ENCODE data around the gene CBFA2T2. TPM values are rescaled to one million over a fixed set of nuclear protein-coding genes. Genes with fewer than 3 reads are reported as not detected.
"Not testable (repeated sequence)": the region's sequence is repeated elsewhere in the genome, so short reads cannot be mapped to it uniquely, and the experiment has no call there.

Gene CBFA2T2
- total RNA-seq, 8 experiments from 2014 or later: 4.1 to 24.5 (median 12.5) TPM

- H3K27ac ChIP-seq; in situ Hi-C loops (cut with MboI; ENCODE audit: low pct_unique_long_range_greater_than_20kb in 2 of 9, low sequenced_read_pairs in 9 of 9, unreplicated experiment in 9 of 9); ATAC-seq (replicated peaks in 6 of 8); H3K4me3 ChIP-seq: not testable (repeated sequence)
- H3K4me1 ChIP-seq (replicated peaks in 1 of 2): peaks cover 5 to 11% of the 10 kb centered on the region in 2 donors
- 93 to 100% (median 100%) methylated on average over 1 to 5 of the region's 6 CpGs; no CpG with 5 or more reads in 6 of the 10 experiments for WGBS, 10 experiments
These were observed 6.9 kb downstream of the CBFA2T2 start for GRCh38 chr20:33496776-33497175.

- in situ Hi-C loops (cut with MboI; ENCODE audit: low pct_unique_long_range_greater_than_20kb in 2 of 9, low sequenced_read_pairs in 9 of 9, unreplicated experiment in 9 of 9): no loop called here
- Histone ChIP-seq H3K4me3 (no peak overlapping the region), H3K4me1 (replicated peaks in 1 of 2) (peaks cover 5 to 11% of the 10 kb centered on the region in 2 donors), H3K27ac (no peak overlapping the region)
- ATAC-seq (replicated peaks in 6 of 8): no peak
- 0 to 97% (median 90%) methylated on average over 1 to 3 of the region's 3 CpGs; no CpG with 5 or more reads in 1 of the 10 experiments for WGBS, 10 experiments
These were observed 9.5 kb downstream of the CBFA2T2 start for GRCh38 chr20:33499355-33499754.

GRCh38 chr20:33501000-33501399 is 11.1 kb downstream of the CBFA2T2 start:
- Histone ChIP-seq H3K4me1 (replicated peaks in 1 of 2) (peaks cover 5 to 11% of the 10 kb centered on the region in 2 donors), H3K4me3 (no peak overlapping the region), H3K27ac (no peak overlapping the region)
- no peak for ATAC-seq (replicated peaks in 6 of 8)
- in situ Hi-C loops (cut with MboI; ENCODE audit: low pct_unique_long_range_greater_than_20kb in 2 of 9, low sequenced_read_pairs in 9 of 9, unreplicated experiment in 9 of 9): no loop called here
- 5 to 77% (median 40%) methylated on average over 2 of the region's 2 CpGs; no CpG with 5 or more reads in 1 of the 10 experiments for WGBS, 10 experiments

- no peak for ATAC-seq (replicated peaks in 6 of 8)
- in situ Hi-C loops (cut with MboI; ENCODE audit: low pct_unique_long_range_greater_than_20kb in 2 of 9, low sequenced_read_pairs in 9 of 9, unreplicated experiment in 9 of 9): no loop called here
- H3K27ac ChIP-seq: no peak overlapping the region
- 92 to 100% (median 98%) methylated on average over 3 to 6 of the region's 6 CpGs; no CpG with 5 or more reads in 2 of the 10 experiments for WGBS, 10 experiments
- peaks cover 4 to 16% of the 10 kb centered on the region in 2 donors for H3K4me1 ChIP-seq (replicated peaks in 1 of 2)
- no peak overlapping the region for H3K4me3 ChIP-seq
These were observed 13.7 kb downstream of the CBFA2T2 start for GRCh38 chr20:33503564-33503963.

GRCh38 chr20:33506576-33506975 is 16.7 kb downstream of the CBFA2T2 start:
- in situ Hi-C loops (cut with MboI; ENCODE audit: low pct_unique_long_range_greater_than_20kb in 2 of 9, low sequenced_read_pairs in 9 of 9, unreplicated experiment in 9 of 9): no loop called here
- whole genome bisulfite sequencing, 10 experiments: 0 to 100% (median 78%) methylated on average over 1 to 2 of the region's 2 CpGs
- H3K4me1 ChIP-seq (replicated peaks in 1 of 2): peaks cover 0 to 5% of the 10 kb centered on the region in 2 donors
- H3K4me3 ChIP-seq: no peak overlapping the region
- H3K27ac ChIP-seq: no peak overlapping the region
- ATAC-seq (replicated peaks in 6 of 8): no peak

- in situ Hi-C loops (cut with MboI; ENCODE audit: low pct_unique_long_range_greater_than_20kb in 2 of 9, low sequenced_read_pairs in 9 of 9, unreplicated experiment in 9 of 9): no loop called here
- Histone ChIP-seq H3K4me1 (replicated peaks in 1 of 2) (peaks cover 0 to 5% of the 10 kb centered on the region in 2 donors), H3K4me3 (no peak overlapping the region), H3K27ac (no peak overlapping the region)
- ATAC-seq (replicated peaks in 6 of 8): no peak
- whole genome bisulfite sequencing, 10 experiments: 76 to 100% (median 95%) methylated on average over 1 to 3 of the region's 3 CpGs
These were observed 17.6 kb downstream of the CBFA2T2 start for GRCh38 chr20:33507461-33507860.

GRCh38 chr20:33508015-33508414 is 18.1 kb downstream of the CBFA2T2 start:
- WGBS, 10 experiments: 83 to 100% (median 100%) methylated on average over 1 to 5 of the region's 7 CpGs; no CpG with 5 or more reads in 2 of the 10 experiments
- H3K27ac ChIP-seq; in situ Hi-C loops (cut with MboI; ENCODE audit: low pct_unique_long_range_greater_than_20kb in 2 of 9, low sequenced_read_pairs in 9 of 9, unreplicated experiment in 9 of 9); H3K4me1 ChIP-seq (replicated peaks in 1 of 2); H3K4me3 ChIP-seq; ATAC-seq (replicated peaks in 6 of 8): not testable (repeated sequence)

- 83 to 100% (median 96%) methylated on average over 2 to 3 of the region's 3 CpGs; no CpG with 5 or more reads in 4 of the 10 experiments for WGBS, 10 experiments
- in situ Hi-C loops (cut with MboI; ENCODE audit: low pct_unique_long_range_greater_than_20kb in 2 of 9, low sequenced_read_pairs in 9 of 9, unreplicated experiment in 9 of 9); ATAC-seq (replicated peaks in 6 of 8): not testable (repeated sequence)
These were observed 19.2 kb downstream of the CBFA2T2 start for GRCh38 chr20:33509057-33509456.

GRCh38 chr20:33511876-33512275 is 22.0 kb downstream of the CBFA2T2 start:
- H3K4me1 ChIP-seq (replicated peaks in 1 of 2); H3K4me3 ChIP-seq; H3K27ac ChIP-seq; ATAC-seq (replicated peaks in 6 of 8); in situ Hi-C loops (cut with MboI; ENCODE audit: low pct_unique_long_range_greater_than_20kb in 2 of 9, low sequenced_read_pairs in 9 of 9, unreplicated experiment in 9 of 9): not testable (repeated sequence)
- WGBS, 10 experiments: 80 to 100% (median 100%) methylated on average over 2 to 13 of the region's 13 CpGs; no CpG with 5 or more reads in 3 of the 10 experiments

More at GRCh38 chr20:33509057-33509456, 19.2 kb downstream of the CBFA2T2 start:
- H3K4me3 ChIP-seq; H3K27ac ChIP-seq; H3K4me1 ChIP-seq (replicated peaks in 1 of 2): not testable (repeated sequence)

- in situ Hi-C loops (cut with MboI; ENCODE audit: low pct_unique_long_range_greater_than_20kb in 2 of 9, low sequenced_read_pairs in 9 of 9, unreplicated experiment in 9 of 9): no loop called here
- Histone ChIP-seq H3K4me3 (no peak overlapping the region), H3K27ac (no peak overlapping the region), H3K4me1 (replicated peaks in 1 of 2) (no peaks in the 10 kb centered on the region)
- 64 to 96% (median 91%) methylated on average over 2 to 10 of the region's 11 CpGs for WGBS, 10 experiments
- no peak for ATAC-seq (replicated peaks in 6 of 8)
These were observed 25.8 kb downstream of the CBFA2T2 start for GRCh38 chr20:33515569-33516216.

GRCh38 chr20:33516882-33517281 is 27.0 kb downstream of the CBFA2T2 start:
- no peak overlapping the region for H3K27ac ChIP-seq
- ATAC-seq (replicated peaks in 6 of 8): peak in 3 of 8 experiments; percentile 37 to 95 (median 55)
- WGBS, 10 experiments: 10 to 86% (median 80%) methylated on average over 1 of the region's 1 CpG; no CpG with 5 or more reads in 5 of the 10 experiments
- peaks cover 0 to 3% of the 10 kb centered on the region in 2 donors for H3K4me1 ChIP-seq (replicated peaks in 1 of 2)
- in situ Hi-C loops (cut with MboI; ENCODE audit: low pct_unique_long_range_greater_than_20kb in 2 of 9, low sequenced_read_pairs in 9 of 9, unreplicated experiment in 9 of 9): no loop called here
- no peak overlapping the region for H3K4me3 ChIP-seq

- peak in 5 of 8 experiments; percentile 34 to 92 (median 47) for ATAC-seq (replicated peaks in 6 of 8)
- no peak overlapping the region for H3K27ac ChIP-seq
- 55 to 100% (median 74%) methylated on average over 1 to 5 of the region's 5 CpGs; no CpG with 5 or more reads in 2 of the 10 experiments for WGBS, 10 experiments
These were observed 28.2 kb downstream of the CBFA2T2 start for GRCh38 chr20:33518071-33518470.

GRCh38 chr20:33521461-33521860 is 31.6 kb downstream of the CBFA2T2 start:
- ATAC-seq (replicated peaks in 6 of 8): no peak
- WGBS, 10 experiments: 70 to 100% (median 80%) methylated on average over 1 of the region's 1 CpG; no CpG with 5 or more reads in 4 of the 10 experiments
- in situ Hi-C loops (cut with MboI; ENCODE audit: low pct_unique_long_range_greater_than_20kb in 2 of 9, low sequenced_read_pairs in 9 of 9, unreplicated experiment in 9 of 9): no loop called here
- Histone ChIP-seq H3K4me3 (no peak overlapping the region), H3K27ac (no peak overlapping the region), H3K4me1 (replicated peaks in 1 of 2) (peaks cover 0 to 3% of the 10 kb centered on the region in 2 donors)

More at GRCh38 chr20:33518071-33518470, 28.2 kb downstream of the CBFA2T2 start:
- Histone ChIP-seq H3K4me1 (replicated peaks in 1 of 2) (peaks cover 0 to 3% of the 10 kb centered on the region in 2 donors), H3K4me3 (no peak overlapping the region)
- in situ Hi-C loops (cut with MboI; ENCODE audit: low pct_unique_long_range_greater_than_20kb in 2 of 9, low sequenced_read_pairs in 9 of 9, unreplicated experiment in 9 of 9): no loop called here
